Activated CD8-positive, alpha-beta T cell treated with anti-CD3 and anti-CD28 coated beads for 36 hours (primary cell): ENCODE data around the gene ZMAT3. TPM values are rescaled to one million over a fixed set of nuclear protein-coding genes. Genes with fewer than 3 reads are reported as not detected.
A peak's percentile ranks its signal among the peaks of the same experiment; 100 is the strongest.

ENCODE experiments used
- ATAC-seq: fragments of 200-7000 bp; cut with Tn5 transposase; one replicate; pipeline ENCODE4 v1.10.0; 2021; ENCODE audit warnings: mild to moderate bottlenecking, moderate library complexity
- CTCF ChIA-PET: fragments of 350-600 bp; sonication (Branson Sonifier 250); formaldehyde crosslinking; loops from one replicate; lab custom pipeline; 2021; ENCODE audit warnings: antibody characterized with exemption; lab: Charles Lee
- POLR2A ChIA-PET: fragments of 350-600 bp; sonication (Branson Sonifier 250); formaldehyde crosslinking; loops from one replicate; lab custom pipeline; 2021; ENCODE audit warnings: antibody characterized with exemption; lab: Charles Lee
- DNase-seq: peaks from one replicate; pipeline ENCODE4 v3.0.0-alpha.2; 2020
- H3K27ac Mint-ChIP-seq: one replicate; pipeline ENCODE4 v1.8.0; 2021; ENCODE audit warnings: mild to moderate bottlenecking, mixed read lengths
- H3K27me3 Mint-ChIP-seq: one replicate; pipeline ENCODE4 v1.8.0; 2021; ENCODE audit warnings: mixed read lengths
- H3K36me3 Mint-ChIP-seq: one replicate; pipeline ENCODE4 v1.8.0; 2021; ENCODE audit warnings: low read depth, mixed read lengths
- H3K4me1 Mint-ChIP-seq: one replicate; pipeline ENCODE4 v1.8.0; 2021; ENCODE audit warnings: low read depth, mixed read lengths
- H3K4me3 Mint-ChIP-seq: one replicate; pipeline ENCODE4 v1.8.0; 2021; ENCODE audit warnings: mild to moderate bottlenecking, moderate library complexity, mixed read lengths
- H3K9me3 Mint-ChIP-seq: one replicate; pipeline ENCODE4 v1.8.0; 2021; ENCODE audit warnings: mixed read lengths
- intact Hi-C: fragments of 100-400 bp; cut with micrococcal nuclease; formaldehyde crosslinking; loops from one replicate; pipeline ENCODE4 v1.10.0; 2022
- total RNA-seq, 2 experiments: library from RNA; stranded (reverse); gene quantifications; one replicate each; pipeline ENCODE4 v1.2.3, GENCODE V29; 2021
- TF ChIP-seq, protein P1 (sequence below): fragments of 200-600 bp; IDR thresholded peaks from one replicate; pipeline ENCODE4 v1.8.0; 2022; ENCODE audit warnings: antibody characterized with exemption, mild to moderate bottlenecking

The ZMAT3 gene
- total RNA-seq, 2 experiments from 2014 or later: 14.6 to 15.9 TPM

- Mint-ChIP-seq H3K36me3 (no peaks in the 10 kb centered on the region), H3K9me3 (no peaks in the 10 kb centered on the region), H3K27ac (peak overlapping the region; percentile 59), H3K27me3 (peaks cover 4% of the 10 kb centered on the region), H3K4me1 (peaks cover 20% of the 10 kb centered on the region), H3K4me3 (no peak overlapping the region)
- CTCF ChIA-PET: interaction anchor here (0.7 kb wide), 1 partner anchor 14 kb away, joined by 3 read pairs; no protein-coding TSS in a partner anchor
- TF ChIP-seq, protein P1, sequence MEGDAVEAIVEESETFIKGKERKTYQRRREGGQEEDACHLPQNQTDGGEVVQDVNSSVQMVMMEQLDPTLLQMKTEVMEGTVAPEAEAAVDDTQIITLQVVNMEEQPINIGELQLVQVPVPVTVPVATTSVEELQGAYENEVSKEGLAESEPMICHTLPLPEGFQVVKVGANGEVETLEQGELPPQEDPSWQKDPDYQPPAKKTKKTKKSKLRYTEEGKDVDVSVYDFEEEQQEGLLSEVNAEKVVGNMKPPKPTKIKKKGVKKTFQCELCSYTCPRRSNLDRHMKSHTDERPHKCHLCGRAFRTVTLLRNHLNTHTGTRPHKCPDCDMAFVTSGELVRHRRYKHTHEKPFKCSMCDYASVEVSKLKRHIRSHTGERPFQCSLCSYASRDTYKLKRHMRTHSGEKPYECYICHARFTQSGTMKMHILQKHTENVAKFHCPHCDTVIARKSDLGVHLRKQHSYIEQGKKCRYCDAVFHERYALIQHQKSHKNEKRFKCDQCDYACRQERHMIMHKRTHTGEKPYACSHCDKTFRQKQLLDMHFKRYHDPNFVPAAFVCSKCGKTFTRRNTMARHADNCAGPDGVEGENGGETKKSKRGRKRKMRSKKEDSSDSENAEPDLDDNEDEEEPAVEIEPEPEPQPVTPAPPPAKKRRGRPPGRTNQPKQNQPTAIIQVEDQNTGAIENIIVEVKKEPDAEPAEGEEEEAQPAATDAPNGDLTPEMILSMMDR: no peak
- POLR2A ChIA-PET: no interaction called here
- intact Hi-C loops: loop anchor here (5.0 kb wide), 1 partner anchor 147 kb away; the partner anchor contains the start of gene PIK3CA
- peak; percentile 46 for ATAC-seq
- peak; percentile 28 for DNase-seq
Measured at GRCh38 chr3:179000659-179001058, 71.0 kb downstream of the ZMAT3 start.

DNA sequence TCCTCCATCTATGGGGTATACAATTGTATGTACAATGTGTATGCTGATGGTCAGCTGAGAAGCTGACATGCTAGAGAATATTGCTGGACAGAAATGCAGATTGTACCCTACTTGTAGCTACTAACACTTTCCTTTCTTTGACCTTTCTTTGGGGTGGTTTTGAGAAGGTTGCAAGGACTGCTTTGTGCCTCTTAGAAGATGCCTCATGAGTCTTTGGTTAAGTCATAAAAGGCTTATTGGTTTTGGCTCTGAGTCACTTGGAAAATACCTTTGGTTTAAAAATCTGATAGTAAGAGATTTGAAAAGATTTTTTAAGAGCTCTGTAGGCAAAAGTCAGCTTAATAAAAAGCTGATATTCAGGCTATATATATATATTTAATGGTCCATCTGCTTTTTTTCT, 71.5 kb downstream of the ZMAT3 start:
- Mint-ChIP-seq H3K9me3 (no peaks in the 10 kb centered on the region), H3K27me3 (peaks cover 1% of the 10 kb centered on the region), H3K27ac (peak overlapping the region; percentile 80), H3K36me3 (no peaks in the 10 kb centered on the region), H3K4me1 (peaks cover 20% of the 10 kb centered on the region), H3K4me3 (no peak overlapping the region)
- ATAC-seq (peak; percentile 90), DNase-seq (peak; percentile 10)
- intact Hi-C loops: loop anchor here (5.0 kb wide), 1 partner anchor 147 kb away; the partner anchor contains the start of gene PIK3CA
- TF ChIP-seq, protein P1: no peak
- ChIA-PET CTCF (interaction anchor here (0.7 kb wide), 1 partner anchor 15 kb away, joined by 3 read pairs; no protein-coding TSS in a partner anchor), POLR2A (no interaction called here)

- no peak overlapping the region for H3K27ac Mint-ChIP-seq
- H3K9me3 Mint-ChIP-seq: peaks cover 2% of the 10 kb centered on the region
- POLR2A ChIA-PET: interaction anchor here (0.6 to 0.8 kb wide), 2 partner anchors 63 to 154 kb away, joined by 3 read pairs; no protein-coding TSS in a partner anchor
- TF ChIP-seq, protein P1: no peak
- peaks cover 2% of the 10 kb centered on the region for H3K36me3 Mint-ChIP-seq
- intact Hi-C loops: no loop called here
- CTCF ChIA-PET: no interaction called here
- peak; percentile 22 for DNase-seq
- H3K27me3 Mint-ChIP-seq: peaks cover 1% of the 10 kb centered on the region
- ATAC-seq: peak; percentile 52
- peaks cover 19% of the 10 kb centered on the region for H3K4me1 Mint-ChIP-seq
- no peak overlapping the region for H3K4me3 Mint-ChIP-seq
Measured at GRCh38 chr3:178996399-178996798, 75.2 kb downstream of the ZMAT3 start.

DNA sequence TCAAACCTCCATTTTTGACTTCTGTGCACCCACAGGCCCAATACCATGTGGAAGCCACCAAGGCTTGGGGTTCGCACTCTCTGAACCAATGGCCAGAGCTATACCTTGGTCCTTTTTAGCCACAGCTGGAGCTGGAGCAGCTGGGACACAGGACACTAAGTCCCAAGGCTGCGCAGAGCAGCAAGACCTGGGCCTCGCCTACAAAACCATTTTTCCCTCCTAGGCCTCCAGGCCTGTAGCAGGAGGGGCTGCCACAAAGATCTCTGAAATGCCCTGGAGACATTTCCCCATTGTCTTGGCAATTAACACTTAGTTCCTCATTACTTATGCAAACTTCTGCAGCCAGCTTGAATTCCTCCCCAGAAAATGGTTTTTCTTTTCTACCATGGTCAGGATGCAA, 81.3 kb downstream of the ZMAT3 start:
- Mint-ChIP-seq H3K4me3 (no peak overlapping the region), H3K9me3 (peaks cover 44% of the 10 kb centered on the region), H3K27ac (no peak overlapping the region), H3K27me3 (no peaks in the 10 kb centered on the region), H3K36me3 (peaks cover 46% of the 10 kb centered on the region), H3K4me1 (no peaks in the 10 kb centered on the region)
- TF ChIP-seq, protein P1: no peak
- intact Hi-C loops: no loop called here
- no peak for DNase-seq
- POLR2A ChIA-PET: no interaction called here
- ATAC-seq: no peak
- CTCF ChIA-PET: no interaction called here

DNA sequence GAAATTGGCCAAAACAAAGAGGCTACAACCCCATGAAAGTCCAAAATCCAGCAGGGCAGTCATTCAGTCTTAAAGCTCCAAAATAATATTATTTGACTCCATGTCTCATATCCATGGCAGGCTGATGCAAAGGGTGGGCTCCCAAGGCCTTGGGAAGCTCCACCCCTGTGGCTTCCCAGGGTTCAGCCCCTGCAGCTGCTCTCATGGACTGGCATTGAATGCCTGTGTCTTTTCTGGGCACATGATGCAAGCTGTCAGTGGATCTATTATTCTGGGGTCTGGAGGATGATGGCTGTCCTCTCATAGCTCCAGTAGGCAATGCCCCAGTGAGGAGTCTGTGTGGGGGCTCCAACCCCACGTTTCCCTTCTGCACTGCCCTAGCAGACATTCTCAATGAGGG, 81.8 kb downstream of the ZMAT3 start:
- H3K27me3 Mint-ChIP-seq: no peaks in the 10 kb centered on the region
- ChIA-PET CTCF (no interaction called here), POLR2A (no interaction called here)
- DNase-seq: no peak
- intact Hi-C loops: no loop called here
- H3K27ac Mint-ChIP-seq: no peak overlapping the region
- no peaks in the 10 kb centered on the region for H3K4me1 Mint-ChIP-seq
- ATAC-seq: no peak
- no peak overlapping the region for H3K4me3 Mint-ChIP-seq
- TF ChIP-seq, protein P1: no peak
- peaks cover 47% of the 10 kb centered on the region for H3K36me3 Mint-ChIP-seq
- peaks cover 44% of the 10 kb centered on the region for H3K9me3 Mint-ChIP-seq
